IMR-90 (cell line): Measurements from ENCODE around the gene FRMD5. TPM values are rescaled to one million over a fixed set of nuclear protein-coding genes. Genes with fewer than 3 reads are reported as not detected.

Experiments used
- ATAC-seq: fragments of 200-7000 bp; cut with Tn5 transposase; 2 replicates; pipeline ENCODE4 v1.9.1; 2020; ENCODE audit warnings: low read depth, mild to moderate bottlenecking, moderate library complexity
- BruUV-seq: library from RNA; stranded (reverse); fragments of 400-500 nt; replicated peaks from 2 replicates; lab custom pipeline; 2021; lab: Mats Ljungman, UMichigan
- CTCF ChIA-PET: fragments of 300-600 bp; formaldehyde crosslinking; extraction: SDS; loops from one replicate; lab custom pipeline; 2021; ENCODE audit warnings: antibody characterized with exemption; lab: Yijun Ruan, JAX
- POLR2A ChIA-PET: fragments of 300-600 bp; sonication (Branson Sonifier 250); formaldehyde crosslinking; loops from one replicate; lab custom pipeline; 2022; ENCODE audit warnings: antibody characterized with exemption; ENCODE audit not compliant: unreplicated experiment; lab: Charles Lee
- DNase-seq: peaks from one replicate; pipeline ENCODE4 v3.0.0; 2013
- H2AFZ ChIP-seq: replicated peaks from 2 replicates; pipeline ENCODE3; 2013; ENCODE audit warnings: low read length, mild to moderate bottlenecking; ENCODE audit not compliant: poor library complexity
- H2AK5ac ChIP-seq: 2 replicates; pipeline ENCODE4 v1.6.1; 2013; ENCODE audit warnings: low read depth, low read length, inconsistent platforms
- H2AK9ac ChIP-seq: replicated peaks from 2 replicates; pipeline ENCODE3; 2013; ENCODE audit warnings: mild to moderate bottlenecking, low read depth, low read length, moderate library complexity; ENCODE audit not compliant: poor library complexity
- H2BK120ac ChIP-seq: 2 replicates; pipeline ENCODE4 v1.6.1; 2013; ENCODE audit warnings: low read depth, low read length, inconsistent platforms
- H2BK15ac ChIP-seq: 3 replicates; pipeline ENCODE4 v1.6.1; 2013; ENCODE audit warnings: low read depth, low read length, inconsistent platforms
- H2BK20ac ChIP-seq: 2 replicates; pipeline ENCODE4 v1.6.1; 2013; ENCODE audit warnings: low read depth, mild to moderate bottlenecking, inconsistent platforms, low read length, moderate library complexity
- H2BK5ac ChIP-seq: 2 replicates; pipeline ENCODE4 v1.6.1; 2013; ENCODE audit warnings: mild to moderate bottlenecking, low read depth, low read length, inconsistent platforms; ENCODE audit not compliant: poor library complexity, severe bottlenecking
- H3K14ac ChIP-seq: replicated peaks from 2 replicates; pipeline ENCODE4 v1.6.1; 2013; ENCODE audit warnings: low read depth, low read length, inconsistent platforms
- H3K18ac ChIP-seq: 2 replicates; pipeline ENCODE4 v1.6.1; 2013; ENCODE audit warnings: low read depth, low read length, control low read depth
- H3K23ac ChIP-seq: 2 replicates; pipeline ENCODE4 v1.6.1; 2013; ENCODE audit warnings: low read depth, low read length, inconsistent platforms
- H3K27ac ChIP-seq: 2 replicates; pipeline ENCODE4 v1.5.1; 2013; ENCODE audit warnings: mild to moderate bottlenecking, control low read depth, low read length; ENCODE audit not compliant: insufficient read depth
- H3K27me3 ChIP-seq: 2 replicates; pipeline ENCODE4 v1.6.1; 2013; ENCODE audit warnings: low read length; ENCODE audit not compliant: control insufficient read depth, insufficient read depth
- H3K36me3 ChIP-seq: 2 replicates; pipeline ENCODE4 v1.6.1; 2013; ENCODE audit warnings: low read length, mixed read lengths; ENCODE audit not compliant: control insufficient read depth, insufficient read depth
- H3K4ac ChIP-seq: 2 replicates; pipeline ENCODE4 v1.6.1; 2013; ENCODE audit warnings: low read depth, low read length, inconsistent platforms
- H3K4me1 ChIP-seq: 2 replicates; pipeline ENCODE4 v1.6.1; 2013; ENCODE audit warnings: low read length, mixed read lengths; ENCODE audit not compliant: control insufficient read depth, insufficient read depth
- H3K4me2 ChIP-seq: 2 replicates; pipeline ENCODE4 v1.6.1; 2013; ENCODE audit warnings: low read depth, mild to moderate bottlenecking, control low read depth, low read length, moderate library complexity
- H3K4me3 ChIP-seq: 2 replicates; pipeline ENCODE4 v1.5.1; 2013; ENCODE audit warnings: low read depth, mild to moderate bottlenecking, control low read depth, low read length, moderate library complexity; ENCODE audit not compliant: insufficient read depth
- H3K56ac ChIP-seq: 2 replicates; pipeline ENCODE4 v1.6.1; 2013; ENCODE audit warnings: low read length, inconsistent platforms; ENCODE audit not compliant: insufficient read depth; ENCODE audit errors: extremely low read depth
- H3K79me1 ChIP-seq, 2 experiments: 2 replicates each; pipeline ENCODE4 v1.6.1; 2013; ENCODE audit warnings: low read length in 2 of 2, inconsistent platforms in 1 of 2, low read depth in 1 of 2
- H3K9ac ChIP-seq: 2 replicates; pipeline ENCODE4 v1.6.1; 2013; ENCODE audit warnings: low read depth, low read length, control low read depth
- H3K9me1 ChIP-seq: 2 replicates; pipeline ENCODE4 v1.6.1; 2013; ENCODE audit warnings: low read length, inconsistent platforms; ENCODE audit not compliant: insufficient read depth
- H3K9me3 ChIP-seq: 2 replicates; pipeline ENCODE4 v1.6.1; 2013; ENCODE audit warnings: low read length; ENCODE audit not compliant: control insufficient read depth, insufficient read depth
- H4K20me1 ChIP-seq: 2 replicates; pipeline ENCODE4 v1.6.1; 2013; ENCODE audit warnings: low read length, inconsistent platforms; ENCODE audit not compliant: insufficient read depth
- H4K5ac ChIP-seq: 2 replicates; pipeline ENCODE4 v1.6.1; 2013; ENCODE audit warnings: mild to moderate bottlenecking, low read depth, low read length, control low read depth
- H4K8ac ChIP-seq, 2 experiments: 2 replicates each; pipeline ENCODE4 v1.6.1; 2013; ENCODE audit warnings: low read depth in 2 of 2, low read length in 2 of 2, control low read depth in 1 of 2, inconsistent platforms in 1 of 2
- H4K91ac ChIP-seq: 2 replicates; pipeline ENCODE4 v1.6.1; 2013; ENCODE audit warnings: low read depth, low read length, inconsistent platforms; ENCODE audit not compliant: insufficient read depth
- ELK1 ChIP-seq: fragments of 150-350 bp; IDR thresholded peaks from 2 replicates; pipeline ENCODE4 v1.6.1; 2016; ENCODE audit warnings: low read depth, mild to moderate bottlenecking, low read length, moderate library complexity, borderline replicate concordance
- FOS ChIP-seq: fragments of 150-350 bp; IDR thresholded peaks from 2 replicates; pipeline ENCODE4 v1.6.1; 2016; ENCODE audit warnings: low read depth, low read length
- NFE2L2 ChIP-seq: fragments of 150-350 bp; IDR thresholded peaks from 2 replicates; pipeline ENCODE4 v1.6.1; 2016; ENCODE audit warnings: low read depth, mild to moderate bottlenecking, low read length
- RAD21 ChIP-seq: IDR thresholded peaks from 2 replicates; pipeline ENCODE4 v1.6.1; 2012; ENCODE audit warnings: low read length, improper control_type of control experiment
- SMC3 ChIP-seq: fragments of 150-350 bp; IDR thresholded peaks from 2 replicates; pipeline ENCODE4 v1.6.1; 2016; ENCODE audit warnings: low read depth, mild to moderate bottlenecking, antibody characterized with exemption, low read length, moderate library complexity
- WGBS, 2 experiments: methylation state at CpG; one replicate each; pipeline versions ENCODE4 v1.1.5 to v1.1.7; 2013; ENCODE audit warnings: missing lambda C conversion rate in 2 of 2; ENCODE audit not compliant: insufficient read length in 1 of 2; ENCODE audit errors: extremely low coverage in 2 of 2; 5-methylcytosine and 5-hydroxymethylcytosine counted together
- dilution Hi-C: fragments of 300-500 bp; cut with HindIII; formaldehyde crosslinking; loops from one replicate; pipeline ENCODE4 v1.14.3; 2018; ENCODE audit warnings: low sequenced_read_pairs; ENCODE audit not compliant: unreplicated experiment
- in situ Hi-C: fragments of 300-500 bp; cut with MboI; formaldehyde crosslinking; loops from 3 replicates; pipeline ENCODE4 v1.14.3; 2019; ENCODE audit warnings: low sequenced_read_pairs, inconsistent platforms, mixed read lengths
- intact Hi-C: fragments of 100-400 bp; cut with micrococcal nuclease; formaldehyde crosslinking; loops from 2 replicates; pipeline ENCODE4 v1.10.0; 2022
- polyA plus RNA-seq, 3 experiments: library from polyadenylated mRNA; depleted of rRNA; stranded (reverse); fragments of >200 nt; gene quantifications; 2 replicates each; pipeline ENCODE4 v1.2.3, GENCODE V29; 2012; ENCODE audit warnings: low replicate concordance in 1 of 3
- total RNA-seq: library from RNA; depleted of rRNA; stranded (reverse); fragments of >200 nt; gene quantifications from 2 replicates; pipeline ENCODE4 v1.2.3, GENCODE V29; 2012

FRMD5 gene
- total and polyA plus RNA-seq, 2 of the 4 experiments (the other 2 are of a cell fraction), result 4.1 to 5.4 TPM

- ATAC-seq (no peak), DNase-seq (no peak)
- H2BK15ac ChIP-seq, result no peak overlapping the region
- H2AK9ac ChIP-seq, result no peak overlapping the region
- H2BK120ac ChIP-seq, result no peak overlapping the region
- BruUV-seq, result no TSS peak
- CTCF ChIA-PET, result no interaction called here
- WGBS, 2 experiments, result no CpG with 5 or more reads among the region's 6 CpGs
- no peak overlapping the region; the same call in 1 of the 2 replicates for H3K23ac ChIP-seq
- no peak overlapping the region for H3K56ac ChIP-seq
- H3K18ac ChIP-seq, result no peak overlapping the region
- H3K4me3 ChIP-seq, result no peak overlapping the region
- H3K4ac ChIP-seq, result no peak overlapping the region
- H3K27me3 ChIP-seq, result no peaks in the 10 kb centered on the region
- dilution Hi-C loops, result no loop called here
- no peak overlapping the region for H4K91ac ChIP-seq
- H3K9me1 ChIP-seq, result no peaks in the 10 kb centered on the region
- H2AK5ac ChIP-seq, result no peak overlapping the region
- no peak for TF ChIP-seq FOS
- no peak for TF ChIP-seq ELK1
- no peak for TF ChIP-seq SMC3
- no peak for TF ChIP-seq RAD21
- TF ChIP-seq NFE2L2, result no peak
- H3K36me3 ChIP-seq, result no peaks in the 10 kb centered on the region
- no peaks in the 10 kb centered on the region for H3K9me3 ChIP-seq
- H4K5ac ChIP-seq, result no peak overlapping the region
- H3K4me2 ChIP-seq, result no peak overlapping the region
- intact Hi-C loops, result no loop called here
- no peak overlapping the region for H4K8ac ChIP-seq
- no peak overlapping the region for H2BK20ac ChIP-seq
- H3K79me1 ChIP-seq, result peaks cover 6 to 23% of the 10 kb centered on the region in 2 experiments; a peak in 3 of 4 replicates
- in situ Hi-C loops, result no loop called here
- H3K4me1 ChIP-seq, result no peaks in the 10 kb centered on the region
- POLR2A ChIA-PET, result no interaction called here
- no peaks in the 10 kb centered on the region for H4K20me1 ChIP-seq
- H3K27ac ChIP-seq, result no peak overlapping the region
- H2AFZ ChIP-seq, result no peak overlapping the region
- no peak overlapping the region for H2BK5ac ChIP-seq
- H3K14ac ChIP-seq, result no peak overlapping the region; the same call in 1 of the 2 replicates
- H3K9ac ChIP-seq, result no peak overlapping the region
Measured at GRCh38 chr15:44186705-44187104, 8.4 kb downstream of the FRMD5 start.
